Measurements from ENCODE around the gene DUXA.

Gene DUXA
- long read RNA-seq, result 0 reads

- TF ChIP-seq GABPA (IDR thresholded peaks at IDR 0.05; ENCODE audit: low read depth) (no peak), POLR2AphosphoS5 (IDR thresholded peaks at IDR 0.05; ENCODE audit: low read depth) (no peak), REST (IDR thresholded peaks at IDR 0.05; ENCODE audit: insufficient replicate concordance, low read depth) (no peak), SPI1 (IDR thresholded peaks at IDR 0.05; ENCODE audit: borderline replicate concordance, low read depth) (no peak), CTCF (IDR thresholded peaks at IDR 0.05; ENCODE audit: insufficient read depth, low read length) (no peak)
- H3K4me3 ChIP-seq (replicated peaks; ENCODE audit: insufficient read depth, low read length), result no peak within 1 kb of the TSS
- H3K27ac ChIP-seq (replicated peaks), result no peak within 1 kb of the TSS
- no peaks in the 10 kb centered on the region for H3K27me3 ChIP-seq (ENCODE audit: insufficient read depth, poor library complexity, severe bottlenecking)
- DNase-seq (ENCODE audit: low read depth in 1 of 2, low spot score in 1 of 2), result no peak
These were observed at the start of gene DUXA for GRCh38 chr19:57167385-57167784. DUXA (minus strand) TSS chr19:57167485; CDS start chr19:57167443, 42 bp downstream.

- TF ChIP-seq SPI1 (IDR thresholded peaks at IDR 0.05; ENCODE audit: borderline replicate concordance, low read depth) (no peak), REST (IDR thresholded peaks at IDR 0.05; ENCODE audit: insufficient replicate concordance, low read depth) (no peak), CTCF (IDR thresholded peaks at IDR 0.05; ENCODE audit: insufficient read depth, low read length) (no peak), POLR2AphosphoS5 (IDR thresholded peaks at IDR 0.05; ENCODE audit: low read depth) (no peak), GABPA (IDR thresholded peaks at IDR 0.05; ENCODE audit: low read depth) (no peak)
- H3K27ac ChIP-seq (replicated peaks), result no peak overlapping the region
- H3K4me3 ChIP-seq (replicated peaks; ENCODE audit: insufficient read depth, low read length), result no peak overlapping the region
- no peaks in the 10 kb centered on the region for H3K27me3 ChIP-seq (ENCODE audit: insufficient read depth, poor library complexity, severe bottlenecking)
- DNase-seq (ENCODE audit: low read depth in 1 of 2, low spot score in 1 of 2), result no peak
These were observed 44.8 kb upstream of the DUXA start for GRCh38 chr19:57212109-57212508.

- Histone ChIP-seq H3K27me3 (ENCODE audit: insufficient read depth, poor library complexity, severe bottlenecking) (no peaks in the 10 kb centered on the region), H3K27ac (replicated peaks) (no peak overlapping the region), H3K4me3 (replicated peaks; ENCODE audit: insufficient read depth, low read length) (no peak overlapping the region)
- no peak for DNase-seq (ENCODE audit: low read depth in 1 of 2, low spot score in 1 of 2)
- TF ChIP-seq POLR2AphosphoS5 (IDR thresholded peaks at IDR 0.05; ENCODE audit: low read depth) (no peak), CTCF (IDR thresholded peaks at IDR 0.05; ENCODE audit: insufficient read depth, low read length) (no peak), REST (IDR thresholded peaks at IDR 0.05; ENCODE audit: insufficient replicate concordance, low read depth) (no peak), SPI1 (IDR thresholded peaks at IDR 0.05; ENCODE audit: borderline replicate concordance, low read depth) (no peak), GABPA (IDR thresholded peaks at IDR 0.05; ENCODE audit: low read depth) (no peak)
These were observed 43.1 kb upstream of the DUXA start for GRCh38 chr19:57210381-57210780.
